ENCODE data around the gene GRM4. TPM values are rescaled to one million over a fixed set of nuclear protein-coding genes. Genes with fewer than 3 reads are reported as not detected.

The GRM4 gene
- total RNA-seq, 1 experiment from 2014 or later = 0.96 TPM

GRCh38 chr6:34064675-34065074, 81.2 kb downstream of the GRM4 start:
- no peak for DNase-seq (ENCODE audit: low spot score)

- DNase-seq (ENCODE audit: low spot score) = no peak
Measured at GRCh38 chr6:34063651-34064050, 82.2 kb downstream of the GRM4 start.

GRCh38 chr6:34062815-34063214, 83.1 kb downstream of the GRM4 start:
- no peak for DNase-seq (ENCODE audit: low spot score)

GRCh38 chr6:34062156-34062555, 83.7 kb downstream of the GRM4 start:
- no peak for DNase-seq (ENCODE audit: low spot score)

GRCh38 chr6:34061348-34061747, 84.5 kb downstream of the GRM4 start:
- no peak for DNase-seq (ENCODE audit: low spot score)

- no peak for DNase-seq (ENCODE audit: low spot score)
Measured at GRCh38 chr6:34059914-34060313, 86.0 kb downstream of the GRM4 start.

GRCh38 chr6:34059136-34059731, 86.7 kb downstream of the GRM4 start:
- DNase-seq (ENCODE audit: low spot score) = peak; percentile 30

GRCh38 chr6:34057790-34058189, 88.1 kb downstream of the GRM4 start:
- no peak for DNase-seq (ENCODE audit: low spot score)

- DNase-seq (ENCODE audit: low spot score) = no peak
Measured at GRCh38 chr6:34057191-34057590, 88.7 kb downstream of the GRM4 start.

- DNase-seq (ENCODE audit: low spot score) = no peak
Measured at GRCh38 chr6:34056305-34057108, 89.4 kb downstream of the GRM4 start.

- peak; percentile 50 for DNase-seq (ENCODE audit: low spot score)
Measured at GRCh38 chr6:34055223-34055933, 90.5 kb downstream of the GRM4 start.

GRCh38 chr6:34053721-34054120, 92.2 kb downstream of the GRM4 start:
- no peak for DNase-seq (ENCODE audit: low spot score)

- no peak for DNase-seq (ENCODE audit: low spot score)
Measured at GRCh38 chr6:34052918-34053608, 92.8 kb downstream of the GRM4 start.

GRCh38 chr6:34052071-34052825, 93.6 kb downstream of the GRM4 start:
- DNase-seq (ENCODE audit: low spot score) = no peak

- DNase-seq (ENCODE audit: low spot score) = no peak
Measured at GRCh38 chr6:34051331-34051919, 94.5 kb downstream of the GRM4 start.

GRCh38 chr6:34050691-34051090, 95.2 kb downstream of the GRM4 start:
- DNase-seq (ENCODE audit: low spot score) = no peak

GRCh38 chr6:34049395-34050342, 96.2 kb downstream of the GRM4 start:
- no peak for DNase-seq (ENCODE audit: low spot score)

- no peak for DNase-seq (ENCODE audit: low spot score)
Measured at GRCh38 chr6:34047913-34048867, 97.7 kb downstream of the GRM4 start.

- DNase-seq (ENCODE audit: low spot score) = no peak
Measured at GRCh38 chr6:34046617-34047016, 99.3 kb downstream of the GRM4 start.

All from A172 (cell line).